Measurements from ENCODE around the gene SHISA8.

SHISA8 gene

GRCh38 chr22:41883400-41883799 is 31.5 kb downstream of the SHISA8 start:
- TF ChIP-seq GATA2 (IDR thresholded peaks at IDR 0.05; ENCODE audit: low read depth, low read length) (no peak), GATA3 (IDR thresholded peaks at IDR 0.05; ENCODE audit: low read depth, low read length) (no peak)

- no peak for TF ChIP-seq GATA3 (IDR thresholded peaks at IDR 0.05; ENCODE audit: low read depth, low read length)
- no peak for TF ChIP-seq GATA2 (IDR thresholded peaks at IDR 0.05; ENCODE audit: low read depth, low read length)
Measured at GRCh38 chr22:41880653-41881052, 34.2 kb downstream of the SHISA8 start.

- TF ChIP-seq GATA2 (IDR thresholded peaks at IDR 0.05; ENCODE audit: low read depth, low read length) (no peak), GATA3 (IDR thresholded peaks at IDR 0.05; ENCODE audit: low read depth, low read length) (no peak)
Measured at GRCh38 chr22:41876675-41877074, 38.2 kb downstream of the SHISA8 start.

- TF ChIP-seq GATA3 (IDR thresholded peaks at IDR 0.05; ENCODE audit: low read depth, low read length) (no peak), GATA2 (IDR thresholded peaks at IDR 0.05; ENCODE audit: low read depth, low read length) (no peak)
Measured at GRCh38 chr22:41876275-41876674, 38.6 kb downstream of the SHISA8 start.

- TF ChIP-seq GATA3 (IDR thresholded peaks at IDR 0.05; ENCODE audit: low read depth, low read length): no peak
- no peak for TF ChIP-seq GATA2 (IDR thresholded peaks at IDR 0.05; ENCODE audit: low read depth, low read length)
Measured at GRCh38 chr22:41875531-41876270, 39.2 kb downstream of the SHISA8 start.

GRCh38 chr22:41874090-41874489 is 40.8 kb downstream of the SHISA8 start:
- TF ChIP-seq GATA2 (IDR thresholded peaks at IDR 0.05; ENCODE audit: low read depth, low read length): no peak

- no peak for TF ChIP-seq GATA2 (IDR thresholded peaks at IDR 0.05; ENCODE audit: low read depth, low read length)
- no peak for TF ChIP-seq GATA3 (IDR thresholded peaks at IDR 0.05; ENCODE audit: low read depth, low read length)
Measured at GRCh38 chr22:41873391-41873790, 41.5 kb downstream of the SHISA8 start.

- TF ChIP-seq GATA2 (IDR thresholded peaks at IDR 0.05; ENCODE audit: low read depth, low read length) (no peak), GATA3 (IDR thresholded peaks at IDR 0.05; ENCODE audit: low read depth, low read length) (no peak)
Measured at GRCh38 chr22:41870786-41871185, 44.1 kb downstream of the SHISA8 start.

GRCh38 chr22:41868556-41868955 is 46.3 kb downstream of the SHISA8 start:
- no peak for TF ChIP-seq GATA2 (IDR thresholded peaks at IDR 0.05; ENCODE audit: low read depth, low read length)
- TF ChIP-seq GATA3 (IDR thresholded peaks at IDR 0.05; ENCODE audit: low read depth, low read length): no peak

GRCh38 chr22:41863472-41863871 is 51.4 kb downstream of the SHISA8 start:
- TF ChIP-seq GATA2 (IDR thresholded peaks at IDR 0.05; ENCODE audit: low read depth, low read length): no peak
- no peak for TF ChIP-seq GATA3 (IDR thresholded peaks at IDR 0.05; ENCODE audit: low read depth, low read length)

- TF ChIP-seq GATA2 (IDR thresholded peaks at IDR 0.05; ENCODE audit: low read depth, low read length): no peak
- no peak for TF ChIP-seq GATA3 (IDR thresholded peaks at IDR 0.05; ENCODE audit: low read depth, low read length)
Measured at GRCh38 chr22:41862530-41863266, 52.2 kb downstream of the SHISA8 start.

GRCh38 chr22:41862160-41862529 is 52.7 kb downstream of the SHISA8 start:
- TF ChIP-seq GATA3 (IDR thresholded peaks at IDR 0.05; ENCODE audit: low read depth, low read length) (no peak), GATA2 (IDR thresholded peaks at IDR 0.05; ENCODE audit: low read depth, low read length) (no peak)
